HepG2 (cell line): ENCODE measurements around the gene ZNF454. TPM values are rescaled to one million over a fixed set of nuclear protein-coding genes. Genes with fewer than 3 reads are reported as not detected.
A peak's percentile ranks its signal among the peaks of the same experiment; 100 is the strongest.

Source experiments
- ARNT ChIP-seq: fragments of 450-650 bp; IDR thresholded peaks from 2 replicates; pipeline ENCODE4 v1.6.1; 2017
- ARNTL ChIP-seq: sonication (generic); formaldehyde crosslinking; IDR thresholded peaks from 2 replicates; pipeline ENCODE4 v1.4.0; 2020; ENCODE audit warnings: mild to moderate bottlenecking, missing genetic modification reagents
- CREM ChIP-seq, 2 experiments: sonication (generic) in 1 of 2; formaldehyde crosslinking in 1 of 2; IDR thresholded peaks; 2 replicates each; pipeline versions ENCODE4 v1.4.0 to v1.6.1; 2016 to 2020; ENCODE audit warnings: antibody characterized with exemption in 1 of 2, mild to moderate bottlenecking in 1 of 2, missing genetic modification reagents in 1 of 2
- GATAD1 ChIP-seq: IDR thresholded peaks from 2 replicates; pipeline ENCODE4 v1.6.1; 2016; ENCODE audit warnings: missing genetic modification reagents, missing compliant biosample characterization
- HOXA7 ChIP-seq: sonication (generic); formaldehyde crosslinking; IDR thresholded peaks from 2 replicates; pipeline ENCODE4 v1.8.1; 2022; ENCODE audit warnings: mild to moderate bottlenecking, missing genetic modification reagents, moderate library complexity
- MXD4 ChIP-seq: IDR thresholded peaks from 2 replicates; pipeline ENCODE4 v1.6.1; 2016; ENCODE audit warnings: mild to moderate bottlenecking, missing biosample characterization, missing genetic modification reagents
- RARG ChIP-seq: sonication (generic); formaldehyde crosslinking; IDR thresholded peaks from 2 replicates; pipeline ENCODE4 v1.4.0; 2020; ENCODE audit warnings: low read depth, mild to moderate bottlenecking, missing genetic modification reagents
- RBAK ChIP-seq: sonication (generic); formaldehyde crosslinking; IDR thresholded peaks from 2 replicates; pipeline ENCODE4 v1.5.1; 2020; ENCODE audit warnings: mild to moderate bottlenecking, missing genetic modification reagents
- RBM22 ChIP-seq: fragments of 200-400 bp; formaldehyde crosslinking; optimal IDR thresholded peaks from 2 replicates; pipeline ENCODE3; 2017; ENCODE audit warnings: mild to moderate bottlenecking, low read length, moderate library complexity
- TEAD2 ChIP-seq: sonication (generic); formaldehyde crosslinking; IDR thresholded peaks from 2 replicates; pipeline ENCODE4 v1.9.0; 2021; ENCODE audit warnings: missing genetic modification reagents
- ZNF317 ChIP-seq: sonication (generic); formaldehyde crosslinking; IDR thresholded peaks from 2 replicates; pipeline ENCODE4 v1.5.0; 2020; ENCODE audit warnings: mild to moderate bottlenecking, missing genetic modification reagents
- ZNF333 ChIP-seq: sonication (generic); formaldehyde crosslinking; IDR thresholded peaks from 2 replicates; pipeline ENCODE4 v1.4.0; 2020; ENCODE audit warnings: mild to moderate bottlenecking, missing genetic modification reagents, borderline replicate concordance
- ZNF577 ChIP-seq: sonication (generic); formaldehyde crosslinking; IDR thresholded peaks from 2 replicates; pipeline ENCODE4 v1.4.0; 2020; ENCODE audit warnings: mild to moderate bottlenecking, low read depth, missing genetic modification reagents, borderline replicate concordance
- polyA plus RNA-seq, 8 experiments: library from polyadenylated mRNA; depleted of rRNA in 3 of 8; stranded (reverse) in 7 of 8; unstranded in 1 of 8; fragments of >200 nt; fragmentation: Illumina TruSeq in 4 of 8; extraction: Trizol in 4 of 8; gene quantifications; 2 replicates each; pipeline versions ENCODE4 v1.2.1 to v1.2.3, GENCODE V29; 2011 to 2016; ENCODE audit warnings: low read depth in 4 of 8, missing spikeins in 1 of 8, mixed read lengths in 1 of 8; ENCODE audit not compliant: insufficient read depth in 1 of 8
- total RNA-seq, 5 experiments: library from RNA; depleted of rRNA; stranded (reverse); fragments of >200 nt; fragmentation: Illumina TruSeq; extraction: Trizol; gene quantifications; 2 replicates each; pipeline ENCODE4 v1.2.3, GENCODE V29; 2016; ENCODE audit warnings: low read depth in 1 of 5
- TF ChIP-seq, protein P1 (sequence below): sonication (generic); formaldehyde crosslinking; IDR thresholded peaks from 2 replicates; pipeline ENCODE4 v1.8.0; 2022; ENCODE audit warnings: missing genetic modification reagents, mild to moderate bottlenecking, inconsistent platforms, borderline replicate concordance
- TF ChIP-seq, protein P2 (sequence below): sonication (generic); formaldehyde crosslinking; IDR thresholded peaks from 2 replicates; pipeline ENCODE4 v1.4.0; 2020; ENCODE audit warnings: mild to moderate bottlenecking, missing genetic modification reagents
- TF ChIP-seq, protein P3 (sequence below): sonication (generic); formaldehyde crosslinking; IDR thresholded peaks from 2 replicates; pipeline ENCODE4 v1.5.0; 2020; ENCODE audit warnings: missing genetic modification reagents, mild to moderate bottlenecking, borderline replicate concordance
- TF ChIP-seq, protein P4 (sequence below): sonication (generic); formaldehyde crosslinking; IDR thresholded peaks from 2 replicates; pipeline ENCODE4 v1.4.0; 2020; ENCODE audit warnings: missing genetic modification reagents
- TF ChIP-seq, protein P5 (sequence below): IDR thresholded peaks from 2 replicates; pipeline ENCODE4 v1.6.1; 2016; ENCODE audit warnings: low read depth, control low read depth

ZNF454 gene
- total and polyA plus RNA-seq, 2 of the 13 experiments (the other 11 are each of a cell fraction or from before 2014, with no cell fraction given): 0.16 TPM; not detected in 1

DNA sequence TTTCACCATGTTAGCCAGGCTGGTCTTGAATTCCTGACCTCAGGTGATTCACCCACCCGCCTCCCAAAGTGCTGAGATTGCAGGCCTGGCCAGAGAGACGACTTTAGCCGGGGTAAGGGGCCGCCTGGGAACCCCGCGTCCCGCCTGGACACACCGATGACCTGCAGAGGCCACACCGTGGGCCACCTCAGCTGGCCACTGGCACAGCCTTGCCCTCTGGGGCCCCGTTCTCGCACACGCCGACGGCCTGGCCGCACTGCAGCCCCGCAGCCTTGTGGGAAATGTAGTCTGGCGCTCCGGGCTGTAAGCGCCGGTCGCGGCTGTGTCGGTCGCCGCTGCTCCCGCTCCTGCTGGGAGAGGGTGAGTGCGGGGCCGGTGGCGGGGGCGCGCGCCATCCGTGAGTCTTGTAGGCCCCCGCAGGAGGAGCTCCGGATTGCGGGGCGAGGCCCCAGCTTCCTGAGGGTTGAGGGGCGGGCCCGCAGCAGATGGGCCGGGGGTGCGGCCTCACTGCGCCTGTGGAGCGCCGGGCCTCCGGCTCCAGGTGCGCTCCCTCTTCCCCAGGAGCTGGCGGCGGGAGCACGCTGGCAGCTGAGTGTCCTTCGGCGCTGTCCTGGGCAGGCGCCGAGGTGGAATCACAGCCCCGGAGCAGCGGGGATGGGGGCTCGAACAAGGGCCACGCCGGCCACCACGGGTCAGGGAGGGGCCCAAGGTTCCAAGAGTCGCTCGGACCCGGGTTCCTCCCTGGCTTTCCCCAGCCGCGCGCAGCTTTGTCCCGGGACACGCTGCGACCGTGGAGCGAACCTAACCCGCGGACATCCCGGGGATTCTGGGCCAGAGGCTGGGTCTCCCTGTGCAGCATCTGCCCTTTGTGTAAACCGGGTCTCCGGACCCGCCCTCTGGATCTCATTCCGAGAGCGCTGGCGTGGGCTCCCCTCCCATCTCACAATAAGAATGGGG, 45.1 kb upstream of the ZNF454 start, which contains the start of gene ZFP2 (continued):
- TF ChIP-seq, protein P1, sequence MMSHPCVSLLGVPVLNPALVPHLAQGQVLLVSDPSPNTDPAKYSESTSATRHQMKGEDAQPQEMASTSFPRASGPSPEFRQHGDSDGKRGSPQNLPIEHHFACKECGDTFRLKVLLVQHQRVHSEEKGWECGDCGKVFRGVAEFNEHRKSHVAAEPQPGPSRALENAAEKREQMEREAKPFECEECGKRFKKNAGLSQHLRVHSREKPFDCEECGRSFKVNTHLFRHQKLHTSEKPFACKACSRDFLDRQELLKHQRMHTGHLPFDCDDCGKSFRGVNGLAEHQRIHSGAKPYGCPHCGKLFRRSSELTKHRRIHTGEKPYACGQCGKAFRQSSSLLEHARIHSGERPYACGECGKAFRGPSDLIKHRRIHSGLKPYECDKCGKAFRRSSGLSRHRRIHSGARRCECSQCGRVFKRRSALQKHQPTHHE (CRISPR knock-in tag): no peak
- TF ChIP-seq CREM (IDR thresholded peaks at IDR 0.05) (0 out of 2 replicates have a peak, but pooled peaks have one; percentile 19), CREM (CRISPR knock-in tag; IDR thresholded peaks at IDR 0.05) (no peak), RBAK (CRISPR knock-in tag) (no peak), ZNF333 (CRISPR knock-in tag) (no peak), RARG (no peak), ARNTL (CRISPR knock-in tag) (no peak), MXD4 (CRISPR knock-in tag) (no peak), ZNF317 (CRISPR knock-in tag) (no peak), RBM22 (no peak), GATAD1 (CRISPR knock-in tag) (peak; percentile 42; the same call in 1 of the 2 replicates), ARNT (no peak), TEAD2 (CRISPR knock-in tag) (no peak), HOXA7 (CRISPR knock-in tag) (no peak), ZNF577 (CRISPR knock-in tag) (no peak)
- TF ChIP-seq, protein P2, sequence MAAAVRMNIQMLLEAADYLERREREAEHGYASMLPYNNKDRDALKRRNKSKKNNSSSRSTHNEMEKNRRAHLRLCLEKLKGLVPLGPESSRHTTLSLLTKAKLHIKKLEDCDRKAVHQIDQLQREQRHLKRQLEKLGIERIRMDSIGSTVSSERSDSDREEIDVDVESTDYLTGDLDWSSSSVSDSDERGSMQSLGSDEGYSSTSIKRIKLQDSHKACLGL (CRISPR knock-in tag): peak; percentile 71
- TF ChIP-seq, protein P3, sequence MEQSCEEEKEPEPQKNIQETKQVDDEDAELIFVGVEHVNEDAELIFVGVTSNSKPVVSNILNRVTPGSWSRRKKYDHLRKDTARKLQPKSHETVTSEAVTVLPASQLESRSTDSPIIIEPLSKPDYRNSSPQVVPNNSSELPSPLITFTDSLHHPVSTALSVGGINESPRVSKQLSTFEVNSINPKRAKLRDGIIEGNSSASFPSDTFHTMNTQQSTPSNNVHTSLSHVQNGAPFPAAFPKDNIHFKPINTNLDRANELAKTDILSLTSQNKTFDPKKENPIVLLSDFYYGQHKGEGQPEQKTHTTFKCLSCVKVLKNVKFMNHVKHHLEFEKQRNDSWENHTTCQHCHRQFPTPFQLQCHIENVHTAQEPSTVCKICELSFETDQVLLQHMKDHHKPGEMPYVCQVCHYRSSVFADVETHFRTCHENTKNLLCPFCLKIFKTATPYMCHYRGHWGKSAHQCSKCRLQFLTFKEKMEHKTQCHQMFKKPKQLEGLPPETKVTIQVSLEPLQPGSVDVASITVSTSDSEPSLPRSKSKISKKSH: no peak
- TF ChIP-seq, protein P4, sequence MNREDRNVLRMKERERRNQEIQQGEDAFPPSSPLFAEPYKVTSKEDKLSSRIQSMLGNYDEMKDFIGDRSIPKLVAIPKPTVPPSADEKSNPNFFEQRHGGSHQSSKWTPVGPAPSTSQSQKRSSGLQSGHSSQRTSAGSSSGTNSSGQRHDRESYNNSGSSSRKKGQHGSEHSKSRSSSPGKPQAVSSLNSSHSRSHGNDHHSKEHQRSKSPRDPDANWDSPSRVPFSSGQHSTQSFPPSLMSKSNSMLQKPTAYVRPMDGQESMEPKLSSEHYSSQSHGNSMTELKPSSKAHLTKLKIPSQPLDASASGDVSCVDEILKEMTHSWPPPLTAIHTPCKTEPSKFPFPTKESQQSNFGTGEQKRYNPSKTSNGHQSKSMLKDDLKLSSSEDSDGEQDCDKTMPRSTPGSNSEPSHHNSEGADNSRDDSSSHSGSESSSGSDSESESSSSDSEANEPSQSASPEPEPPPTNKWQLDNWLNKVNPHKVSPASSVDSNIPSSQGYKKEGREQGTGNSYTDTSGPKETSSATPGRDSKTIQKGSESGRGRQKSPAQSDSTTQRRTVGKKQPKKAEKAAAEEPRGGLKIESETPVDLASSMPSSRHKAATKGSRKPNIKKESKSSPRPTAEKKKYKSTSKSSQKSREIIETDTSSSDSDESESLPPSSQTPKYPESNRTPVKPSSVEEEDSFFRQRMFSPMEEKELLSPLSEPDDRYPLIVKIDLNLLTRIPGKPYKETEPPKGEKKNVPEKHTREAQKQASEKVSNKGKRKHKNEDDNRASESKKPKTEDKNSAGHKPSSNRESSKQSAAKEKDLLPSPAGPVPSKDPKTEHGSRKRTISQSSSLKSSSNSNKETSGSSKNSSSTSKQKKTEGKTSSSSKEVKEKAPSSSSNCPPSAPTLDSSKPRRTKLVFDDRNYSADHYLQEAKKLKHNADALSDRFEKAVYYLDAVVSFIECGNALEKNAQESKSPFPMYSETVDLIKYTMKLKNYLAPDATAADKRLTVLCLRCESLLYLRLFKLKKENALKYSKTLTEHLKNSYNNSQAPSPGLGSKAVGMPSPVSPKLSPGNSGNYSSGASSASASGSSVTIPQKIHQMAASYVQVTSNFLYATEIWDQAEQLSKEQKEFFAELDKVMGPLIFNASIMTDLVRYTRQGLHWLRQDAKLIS (CRISPR knock-in tag): no peak
- TF ChIP-seq, protein P5, sequence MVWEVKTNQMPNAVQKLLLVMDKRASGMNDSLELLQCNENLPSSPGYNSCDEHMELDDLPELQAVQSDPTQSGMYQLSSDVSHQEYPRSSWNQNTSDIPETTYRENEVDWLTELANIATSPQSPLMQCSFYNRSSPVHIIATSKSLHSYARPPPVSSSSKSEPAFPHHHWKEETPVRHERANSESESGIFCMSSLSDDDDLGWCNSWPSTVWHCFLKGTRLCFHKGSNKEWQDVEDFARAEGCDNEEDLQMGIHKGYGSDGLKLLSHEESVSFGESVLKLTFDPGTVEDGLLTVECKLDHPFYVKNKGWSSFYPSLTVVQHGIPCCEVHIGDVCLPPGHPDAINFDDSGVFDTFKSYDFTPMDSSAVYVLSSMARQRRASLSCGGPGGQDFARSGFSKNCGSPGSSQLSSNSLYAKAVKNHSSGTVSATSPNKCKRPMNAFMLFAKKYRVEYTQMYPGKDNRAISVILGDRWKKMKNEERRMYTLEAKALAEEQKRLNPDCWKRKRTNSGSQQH (CRISPR knock-in tag): no peak
